ENCODE data around the gene DHCR7. TPM values are rescaled to one million over a fixed set of nuclear protein-coding genes. Genes with fewer than 3 reads are reported as not detected.

DHCR7 gene
- total RNA-seq, 6 donors from 2014 or later = 5.2 to 96.1 (median 66.4) TPM

- ATAC-seq (ENCODE audit: low FRiP score in 2 of 2) (no peak), DNase-seq (peak in 1 of 2 donors; percentile 57)
- Histone ChIP-seq H3K9me3 (no peaks in the 10 kb centered on the region), H3K27me3 (no peaks in the 10 kb centered on the region), H3K4me1 (no peaks in the 10 kb centered on the region), H3K4me3 (no peak overlapping the region), H3K36me3 (peaks cover 20 to 69% (median 63%) of the 10 kb centered on the region in 4 donors), H3K27ac (no peak overlapping the region)
- TF ChIP-seq EP300 (IDR thresholded peaks at IDR 0.05) = no peak
- TF ChIP-seq, protein P1, sequence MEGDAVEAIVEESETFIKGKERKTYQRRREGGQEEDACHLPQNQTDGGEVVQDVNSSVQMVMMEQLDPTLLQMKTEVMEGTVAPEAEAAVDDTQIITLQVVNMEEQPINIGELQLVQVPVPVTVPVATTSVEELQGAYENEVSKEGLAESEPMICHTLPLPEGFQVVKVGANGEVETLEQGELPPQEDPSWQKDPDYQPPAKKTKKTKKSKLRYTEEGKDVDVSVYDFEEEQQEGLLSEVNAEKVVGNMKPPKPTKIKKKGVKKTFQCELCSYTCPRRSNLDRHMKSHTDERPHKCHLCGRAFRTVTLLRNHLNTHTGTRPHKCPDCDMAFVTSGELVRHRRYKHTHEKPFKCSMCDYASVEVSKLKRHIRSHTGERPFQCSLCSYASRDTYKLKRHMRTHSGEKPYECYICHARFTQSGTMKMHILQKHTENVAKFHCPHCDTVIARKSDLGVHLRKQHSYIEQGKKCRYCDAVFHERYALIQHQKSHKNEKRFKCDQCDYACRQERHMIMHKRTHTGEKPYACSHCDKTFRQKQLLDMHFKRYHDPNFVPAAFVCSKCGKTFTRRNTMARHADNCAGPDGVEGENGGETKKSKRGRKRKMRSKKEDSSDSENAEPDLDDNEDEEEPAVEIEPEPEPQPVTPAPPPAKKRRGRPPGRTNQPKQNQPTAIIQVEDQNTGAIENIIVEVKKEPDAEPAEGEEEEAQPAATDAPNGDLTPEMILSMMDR (IDR thresholded peaks at IDR 0.05) = no peak
- no peak for TF ChIP-seq POLR2A (IDR thresholded peaks at IDR 0.05)
- TF ChIP-seq POLR2AphosphoS5 (IDR thresholded peaks at IDR 0.05) = no peak
- WGBS, 2 donors = 88 to 97% methylated on average over 8 to 23 of the region's 33 CpGs
Observed at GRCh38 chr11:71472941-71473792, 25.0 kb upstream of the DHCR7 start.

DNA sequence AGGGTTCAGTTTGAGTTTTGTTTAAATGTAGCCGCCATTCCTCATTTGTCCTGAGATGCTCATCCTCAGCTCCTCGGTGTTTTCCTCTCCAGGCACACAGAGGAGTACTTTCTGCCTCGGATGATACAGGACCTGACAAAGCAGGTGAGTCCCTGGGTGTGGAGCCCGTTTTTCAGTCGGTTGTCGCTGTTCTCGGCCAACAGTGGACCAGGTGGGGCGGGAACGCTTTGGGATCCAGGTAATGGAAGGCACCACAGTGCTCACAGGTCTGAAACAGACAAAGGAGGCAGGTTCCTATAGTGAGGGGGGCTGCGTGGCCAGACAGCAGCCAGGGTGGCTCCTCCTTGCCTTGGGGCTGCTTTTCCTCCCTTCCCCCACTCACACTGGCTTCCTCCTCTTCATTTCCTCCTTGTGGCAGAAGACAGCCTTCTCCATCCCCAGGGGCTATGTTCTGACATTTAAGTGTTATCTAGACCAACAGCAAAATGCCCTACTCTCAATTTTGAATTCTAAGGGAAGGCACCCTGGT is 24.2 kb upstream of the DHCR7 start:
- H3K27ac ChIP-seq = no peak overlapping the region
- no peak for DNase-seq

DNA sequence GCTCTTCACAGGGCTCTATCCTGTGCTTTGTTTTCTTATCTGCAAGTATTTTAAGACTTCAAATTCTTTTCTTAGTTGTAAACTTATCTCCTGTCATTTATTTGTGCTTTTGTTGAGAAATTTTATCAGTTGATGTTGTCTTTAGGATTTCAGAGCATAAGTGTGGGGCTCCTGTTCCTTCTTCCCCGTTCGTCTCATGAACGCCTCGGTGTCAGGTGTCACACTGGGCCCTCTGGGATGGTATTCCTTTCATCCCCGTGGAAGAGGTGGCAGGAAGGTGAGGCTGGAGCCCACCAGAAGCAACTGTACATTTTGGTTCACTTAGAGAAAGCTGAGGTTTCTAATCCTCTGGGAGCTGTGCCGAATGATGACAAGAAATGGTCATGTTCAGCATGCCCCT is 22.8 kb upstream of the DHCR7 start:
- H3K27ac ChIP-seq = no peak overlapping the region
- DNase-seq (no peak), ATAC-seq (ENCODE audit: low FRiP score in 2 of 2) (no peak)
- H3K27me3 ChIP-seq = no peaks in the 10 kb centered on the region
- 59 to 82% methylated on average over 6 of the region's 6 CpGs for WGBS, 2 donors
- TF ChIP-seq POLR2A (IDR thresholded peaks at IDR 0.05) = no peak
- TF ChIP-seq EP300 (IDR thresholded peaks at IDR 0.05) = no peak
- TF ChIP-seq, protein P1 (IDR thresholded peaks at IDR 0.05) = no peak
- TF ChIP-seq POLR2AphosphoS5 (IDR thresholded peaks at IDR 0.05) = no peak
- H3K4me1 ChIP-seq = no peaks in the 10 kb centered on the region
- peaks cover 17 to 62% (median 51%) of the 10 kb centered on the region in 4 donors for H3K36me3 ChIP-seq
- no peaks in the 10 kb centered on the region for H3K9me3 ChIP-seq
- no peak overlapping the region for H3K4me3 ChIP-seq

More for the DNA sequence above, 24.2 kb upstream of the DHCR7 start:
- no peaks in the 10 kb centered on the region for H3K4me1 ChIP-seq
- no peak overlapping the region for H3K4me3 ChIP-seq
- ATAC-seq (ENCODE audit: low FRiP score in 2 of 2) = no peak
- WGBS, 2 donors = 85 to 87% methylated on average over 10 of the region's 10 CpGs
- H3K9me3 ChIP-seq = no peaks in the 10 kb centered on the region
- H3K36me3 ChIP-seq = peaks cover 20 to 65% (median 57%) of the 10 kb centered on the region in 4 donors
- TF ChIP-seq EP300 (IDR thresholded peaks at IDR 0.05) (no peak), POLR2A (IDR thresholded peaks at IDR 0.05) (no peak), POLR2AphosphoS5 (IDR thresholded peaks at IDR 0.05) (no peak)
- TF ChIP-seq, protein P1 (IDR thresholded peaks at IDR 0.05) = no peak
- no peaks in the 10 kb centered on the region for H3K27me3 ChIP-seq

DNA sequence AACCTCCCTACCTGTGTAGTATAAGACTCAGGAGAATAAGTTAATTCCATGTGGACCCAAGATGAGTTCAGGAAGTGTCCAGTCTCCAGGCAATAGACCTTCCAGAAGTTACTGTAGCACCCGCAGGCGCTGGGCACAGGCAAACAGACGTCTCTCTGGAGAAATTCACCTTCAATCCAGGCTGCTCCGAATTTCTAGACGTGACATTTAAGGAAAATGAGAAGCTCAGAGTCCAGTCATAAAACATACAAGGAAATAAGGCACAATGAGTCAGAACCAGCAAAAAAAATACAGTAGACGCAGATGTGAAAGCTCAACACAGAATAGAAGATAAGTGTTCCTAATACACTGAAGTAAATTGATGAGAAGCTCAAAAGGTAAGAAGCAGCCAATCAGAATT is 19.0 kb upstream of the DHCR7 start:
- WGBS, 2 donors = 95 to 100% methylated on average over 6 of the region's 6 CpGs
- DNase-seq (no peak), ATAC-seq (ENCODE audit: low FRiP score in 2 of 2) (no peak)
- H3K9me3 ChIP-seq = no peaks in the 10 kb centered on the region
- H3K4me3 ChIP-seq = no peak overlapping the region
- no peaks in the 10 kb centered on the region for H3K27me3 ChIP-seq
- no peaks in the 10 kb centered on the region for H3K4me1 ChIP-seq
- no peak overlapping the region for H3K27ac ChIP-seq
- peaks cover 0 to 49% (median 26%) of the 10 kb centered on the region in 4 donors for H3K36me3 ChIP-seq
- TF ChIP-seq POLR2AphosphoS5 (IDR thresholded peaks at IDR 0.05) = no peak
- no peak for TF ChIP-seq EP300 (IDR thresholded peaks at IDR 0.05)
- TF ChIP-seq, protein P1 (IDR thresholded peaks at IDR 0.05) = no peak
- TF ChIP-seq POLR2A (IDR thresholded peaks at IDR 0.05) = no peak

All from upper lobe of left lung (tissue), 6 donors.